Panc1 (cell line): ENCODE data around the gene CD99. TPM values are rescaled to one million over a fixed set of nuclear protein-coding genes. Genes with fewer than 3 reads are reported as not detected.

ENCODE experiments used
- ATAC-seq: fragments of 200-7000 bp; cut with Tn5 transposase; 2 replicates; pipeline ENCODE4 v1.9.1; 2020; ENCODE audit warnings: mild to moderate bottlenecking, moderate library complexity
- BruUV-seq: library from RNA; stranded (reverse); fragments of 400-500 nt; replicated peaks from 2 replicates; lab custom pipeline; 2021; lab: Mats Ljungman, UMichigan
- CTCF ChIA-PET: fragments of 300-600 bp; sonication (Branson Sonifier 250); formaldehyde crosslinking; loops from one replicate; lab custom pipeline; 2022; ENCODE audit warnings: antibody characterized with exemption; lab: Charles Lee
- POLR2A ChIA-PET: fragments of 300-600 bp; sonication (Branson Sonifier 250); formaldehyde crosslinking; loops from one replicate; lab custom pipeline; 2022; ENCODE audit warnings: antibody characterized with exemption; lab: Charles Lee
- DNase-seq: peaks from one replicate; pipeline ENCODE4 v3.0.0-alpha.2; 2010; ENCODE audit warnings: low read depth, low spot score
- H3K27ac ChIP-seq: 2 replicates; pipeline ENCODE4 v1.5.1; 2011; ENCODE audit warnings: mild to moderate bottlenecking, low read length, inconsistent platforms
- H3K27me3 ChIP-seq: fragments of 200-500 bp; sonication (Bioruptor generic); 2 replicates; pipeline ENCODE4 v1.6.0; 2014; ENCODE audit warnings: low read length, inconsistent platforms; ENCODE audit not compliant: control insufficient read depth, insufficient read depth
- H3K36me3 ChIP-seq: fragments of 200-500 bp; sonication (Bioruptor generic); 2 replicates; pipeline ENCODE4 v1.5.1; 2014; ENCODE audit warnings: inconsistent platforms, mild to moderate bottlenecking, low read length, moderate library complexity; ENCODE audit not compliant: control insufficient read depth, insufficient read depth
- H3K4me1 ChIP-seq: 2 replicates; pipeline ENCODE4 v1.5.1; 2011; ENCODE audit warnings: inconsistent platforms, mild to moderate bottlenecking, low read length, moderate library complexity; ENCODE audit not compliant: control insufficient read depth, insufficient read depth
- H3K4me3 ChIP-seq, 2 experiments: 2 replicates each; pipeline ENCODE4 v1.5.1; 2011 to 2012; ENCODE audit warnings: low read depth in 2 of 2, low read length in 2 of 2, mild to moderate bottlenecking in 2 of 2, inconsistent platforms in 1 of 2, moderate library complexity in 1 of 2
- H3K9me3 ChIP-seq: fragments of 200-500 bp; sonication (Bioruptor generic); 2 replicates; pipeline ENCODE4 v1.5.1; 2014; ENCODE audit warnings: low read depth, mild to moderate bottlenecking, inconsistent platforms, low read length, moderate library complexity; ENCODE audit not compliant: control insufficient read depth, insufficient read depth
- POLR2AphosphoS5 ChIP-seq: IDR thresholded peaks from 2 replicates; pipeline ENCODE4 v1.6.1; 2012; ENCODE audit warnings: mild to moderate bottlenecking, low read depth, low read length, moderate library complexity
- SIN3A ChIP-seq: IDR thresholded peaks from 2 replicates; pipeline ENCODE4 v1.6.1; 2012; ENCODE audit warnings: low read depth, mild to moderate bottlenecking, low read length, moderate library complexity, borderline replicate concordance; ENCODE audit not compliant: insufficient read depth
- TCF7L2 ChIP-seq: IDR thresholded peaks from 2 replicates; pipeline ENCODE4 v1.6.1; 2011; ENCODE audit warnings: mild to moderate bottlenecking, low read depth, low read length, inconsistent platforms
- in situ Hi-C: cut with HindIII; loops from 2 replicates; pipeline ENCODE4 v1.10.0; 2016; ENCODE audit warnings: low sequenced_read_pairs, low pct_unique_long_range_greater_than_20kb
- intact Hi-C: fragments of 100-400 bp; cut with micrococcal nuclease; formaldehyde crosslinking; loops from one replicate; pipeline ENCODE4 v1.10.0; 2022; ENCODE audit not compliant: unreplicated experiment
- total RNA-seq: library from RNA; stranded (reverse); gene quantifications from one replicate; pipeline ENCODE4 v1.2.1, GENCODE V29; 2021; ENCODE audit not compliant: unreplicated experiment
- TF ChIP-seq, protein P1 (sequence below): fragments of 450-650 bp; IDR thresholded peaks from 2 replicates; pipeline ENCODE4 v1.5.1; 2017; ENCODE audit warnings: mild to moderate bottlenecking
- TF ChIP-seq, protein P2 (sequence below), 2 experiments: IDR thresholded peaks; 2 replicates each; pipeline ENCODE4 v1.6.1; 2011 to 2012; ENCODE audit warnings: low read depth in 2 of 2, control low read depth in 1 of 2, low read length in 1 of 2, mild to moderate bottlenecking in 1 of 2, moderate library complexity in 1 of 2; ENCODE audit not compliant: insufficient read depth in 1 of 2

CD99 gene
- total RNA-seq, 1 experiment from 2014 or later = 67.6 TPM

DNA sequence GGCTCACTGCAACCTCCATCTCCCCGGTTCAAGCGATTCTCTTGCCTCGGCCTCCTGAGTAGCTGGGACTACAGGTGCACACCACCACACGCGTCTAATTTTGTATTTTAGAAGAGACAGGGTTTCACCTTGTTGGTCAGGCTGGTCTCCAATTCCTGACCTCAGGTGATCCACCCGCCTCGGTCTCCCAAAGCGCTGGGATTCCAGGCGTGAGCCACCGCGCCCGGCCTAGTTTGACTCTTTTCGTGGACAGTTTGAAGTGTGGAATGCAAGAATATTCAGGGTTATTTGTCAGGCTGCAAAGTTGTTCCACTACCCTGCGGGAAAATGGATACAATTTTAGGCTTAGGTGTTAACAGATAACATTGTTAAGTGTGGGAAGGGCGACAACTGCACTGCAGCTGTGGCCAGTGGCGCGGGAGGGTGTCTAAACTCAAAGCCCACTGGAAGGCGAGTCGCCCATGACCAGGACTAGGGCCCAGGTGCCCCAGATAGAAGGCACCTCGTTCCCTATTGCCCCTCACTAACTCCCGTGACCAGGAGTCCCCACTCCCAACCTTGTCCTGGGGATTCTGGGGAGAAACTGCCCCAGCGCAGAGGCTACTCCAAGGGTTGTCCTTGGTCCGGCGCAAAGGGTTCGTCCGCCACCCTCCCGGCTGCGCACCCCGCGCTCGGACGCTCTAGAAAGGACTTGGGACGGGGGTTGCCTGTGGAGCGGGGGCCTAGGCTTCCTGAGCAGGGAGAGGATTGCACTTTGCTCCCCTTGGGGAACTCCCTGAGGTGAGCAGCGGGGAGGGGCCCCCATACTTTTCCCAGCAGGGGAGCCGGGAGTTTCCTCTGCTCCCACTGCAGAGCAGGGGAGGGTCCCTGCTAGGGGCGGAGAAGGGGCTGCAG is 1.1 kb upstream of the CD99 start:
- in situ Hi-C loops = no loop called here
- DNase-seq (no peak), ATAC-seq (no peak)
- no peak overlapping the region for H3K4me3 ChIP-seq
- POLR2A ChIA-PET = no interaction called here
- H3K9me3 ChIP-seq = no peaks in the 10 kb centered on the region
- no TSS peak for BruUV-seq
- no peaks in the 10 kb centered on the region for H3K36me3 ChIP-seq
- no peak overlapping the region for H3K27ac ChIP-seq
- CTCF ChIA-PET = no interaction called here
- H3K27me3 ChIP-seq = no peaks in the 10 kb centered on the region
- intact Hi-C loops = no loop called here
- no peaks in the 10 kb centered on the region for H3K4me1 ChIP-seq
- TF ChIP-seq TCF7L2 (no peak), SIN3A (no peak), POLR2AphosphoS5 (no peak)
- TF ChIP-seq, protein P1, sequence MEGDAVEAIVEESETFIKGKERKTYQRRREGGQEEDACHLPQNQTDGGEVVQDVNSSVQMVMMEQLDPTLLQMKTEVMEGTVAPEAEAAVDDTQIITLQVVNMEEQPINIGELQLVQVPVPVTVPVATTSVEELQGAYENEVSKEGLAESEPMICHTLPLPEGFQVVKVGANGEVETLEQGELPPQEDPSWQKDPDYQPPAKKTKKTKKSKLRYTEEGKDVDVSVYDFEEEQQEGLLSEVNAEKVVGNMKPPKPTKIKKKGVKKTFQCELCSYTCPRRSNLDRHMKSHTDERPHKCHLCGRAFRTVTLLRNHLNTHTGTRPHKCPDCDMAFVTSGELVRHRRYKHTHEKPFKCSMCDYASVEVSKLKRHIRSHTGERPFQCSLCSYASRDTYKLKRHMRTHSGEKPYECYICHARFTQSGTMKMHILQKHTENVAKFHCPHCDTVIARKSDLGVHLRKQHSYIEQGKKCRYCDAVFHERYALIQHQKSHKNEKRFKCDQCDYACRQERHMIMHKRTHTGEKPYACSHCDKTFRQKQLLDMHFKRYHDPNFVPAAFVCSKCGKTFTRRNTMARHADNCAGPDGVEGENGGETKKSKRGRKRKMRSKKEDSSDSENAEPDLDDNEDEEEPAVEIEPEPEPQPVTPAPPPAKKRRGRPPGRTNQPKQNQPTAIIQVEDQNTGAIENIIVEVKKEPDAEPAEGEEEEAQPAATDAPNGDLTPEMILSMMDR = no peak
- TF ChIP-seq, protein P2, sequence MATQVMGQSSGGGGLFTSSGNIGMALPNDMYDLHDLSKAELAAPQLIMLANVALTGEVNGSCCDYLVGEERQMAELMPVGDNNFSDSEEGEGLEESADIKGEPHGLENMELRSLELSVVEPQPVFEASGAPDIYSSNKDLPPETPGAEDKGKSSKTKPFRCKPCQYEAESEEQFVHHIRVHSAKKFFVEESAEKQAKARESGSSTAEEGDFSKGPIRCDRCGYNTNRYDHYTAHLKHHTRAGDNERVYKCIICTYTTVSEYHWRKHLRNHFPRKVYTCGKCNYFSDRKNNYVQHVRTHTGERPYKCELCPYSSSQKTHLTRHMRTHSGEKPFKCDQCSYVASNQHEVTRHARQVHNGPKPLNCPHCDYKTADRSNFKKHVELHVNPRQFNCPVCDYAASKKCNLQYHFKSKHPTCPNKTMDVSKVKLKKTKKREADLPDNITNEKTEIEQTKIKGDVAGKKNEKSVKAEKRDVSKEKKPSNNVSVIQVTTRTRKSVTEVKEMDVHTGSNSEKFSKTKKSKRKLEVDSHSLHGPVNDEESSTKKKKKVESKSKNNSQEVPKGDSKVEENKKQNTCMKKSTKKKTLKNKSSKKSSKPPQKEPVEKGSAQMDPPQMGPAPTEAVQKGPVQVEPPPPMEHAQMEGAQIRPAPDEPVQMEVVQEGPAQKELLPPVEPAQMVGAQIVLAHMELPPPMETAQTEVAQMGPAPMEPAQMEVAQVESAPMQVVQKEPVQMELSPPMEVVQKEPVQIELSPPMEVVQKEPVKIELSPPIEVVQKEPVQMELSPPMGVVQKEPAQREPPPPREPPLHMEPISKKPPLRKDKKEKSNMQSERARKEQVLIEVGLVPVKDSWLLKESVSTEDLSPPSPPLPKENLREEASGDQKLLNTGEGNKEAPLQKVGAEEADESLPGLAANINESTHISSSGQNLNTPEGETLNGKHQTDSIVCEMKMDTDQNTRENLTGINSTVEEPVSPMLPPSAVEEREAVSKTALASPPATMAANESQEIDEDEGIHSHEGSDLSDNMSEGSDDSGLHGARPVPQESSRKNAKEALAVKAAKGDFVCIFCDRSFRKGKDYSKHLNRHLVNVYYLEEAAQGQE (IDR thresholded peaks at IDR 0.05; ENCODE audit: insufficient read depth in 1 of 2, low read depth in 2 of 2, low read length in 1 of 2) = no peak

DNA sequence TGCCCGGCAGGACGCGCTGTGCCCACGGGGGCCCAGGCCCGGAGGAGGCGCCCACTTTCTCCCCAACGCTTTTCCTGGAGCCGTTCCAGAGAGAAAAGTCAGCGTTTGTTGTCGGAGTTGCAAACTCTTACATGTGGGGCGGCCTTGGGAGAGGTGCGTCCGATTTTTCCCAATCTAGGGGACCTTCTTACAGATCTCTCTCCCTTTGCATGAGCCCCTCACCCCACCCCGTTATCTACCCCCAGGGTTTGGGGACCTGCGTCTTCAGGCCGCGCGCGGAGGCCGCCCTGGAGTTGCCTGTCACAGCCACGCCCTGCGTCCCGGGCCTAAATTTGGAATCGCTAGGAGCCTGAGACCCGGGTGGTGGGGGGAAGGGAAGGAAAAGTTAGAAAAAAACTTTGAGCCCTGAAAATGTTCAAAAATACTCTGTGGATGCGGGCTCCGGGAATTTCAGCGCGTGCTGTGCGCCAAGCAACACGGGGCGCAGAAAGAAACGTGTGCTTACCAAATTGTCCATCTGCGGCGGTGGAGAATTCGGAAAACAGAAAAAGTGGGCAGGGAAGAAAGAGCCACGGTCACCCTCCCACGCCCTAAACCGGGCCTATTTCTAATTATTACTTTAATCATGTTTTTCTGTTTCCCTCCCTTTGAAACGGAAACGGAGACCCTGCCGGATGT is 587 bp downstream of the CD99 start:
- intact Hi-C loops = no loop called here
- H3K9me3 ChIP-seq = no peaks in the 10 kb centered on the region
- peak overlapping the region; percentile 57 for H3K27ac ChIP-seq
- BruUV-seq = TSS peak; percentile 85
- CTCF ChIA-PET = no interaction called here
- in situ Hi-C loops = no loop called here
- POLR2A ChIA-PET = no interaction called here
- DNase-seq (no peak), ATAC-seq (peak; percentile 53; the same call in 1 of the 2 replicates)
- H3K27me3 ChIP-seq = no peaks in the 10 kb centered on the region
- no peaks in the 10 kb centered on the region for H3K4me1 ChIP-seq
- peak overlapping the region; percentile 56 to 67 for H3K4me3 ChIP-seq
- no peaks in the 10 kb centered on the region for H3K36me3 ChIP-seq
- TF ChIP-seq, protein P1 = no peak
- TF ChIP-seq POLR2AphosphoS5 = no peak
- TF ChIP-seq TCF7L2 = no peak
- TF ChIP-seq SIN3A = no peak
